CD4-positive, alpha-beta T cell treated with Interleukin-4 for 4 hours (primary cell): ENCODE measurements around the gene TNNI2.
A peak's percentile ranks its signal among the peaks of the same experiment; 100 is the strongest.
"Not testable (repeated sequence)": the region's sequence is repeated elsewhere in the genome, so short reads cannot be mapped to it uniquely, and the experiment has no call there.

Experiments used
- DNase-seq: peaks from one replicate; pipeline ENCODE4 v3.0.0-alpha.2; 2020

TNNI2 gene

GRCh38 chr11:1875851-1876301 is 37.1 kb downstream of the TNNI2 start:
- DNase-seq: not testable (repeated sequence)

- no peak for DNase-seq
These were observed 37.7 kb downstream of the TNNI2 start for GRCh38 chr11:1876361-1877063.

GRCh38 chr11:1877211-1878136 is 38.7 kb downstream of the TNNI2 start:
- no peak for DNase-seq

GRCh38 chr11:1878137-1879031 is 39.6 kb downstream of the TNNI2 start:
- DNase-seq: no peak

GRCh38 chr11:1879342-1879940 is 40.7 kb downstream of the TNNI2 start:
- DNase-seq: no peak

GRCh38 chr11:1879941-1880720 is 41.4 kb downstream of the TNNI2 start:
- DNase-seq: no peak

GRCh38 chr11:1880746-1881441 is 42.1 kb downstream of the TNNI2 start:
- DNase-seq: no peak

GRCh38 chr11:1881442-1882264 is 42.9 kb downstream of the TNNI2 start:
- DNase-seq: no peak

- peak; percentile 57 for DNase-seq
These were observed 43.8 kb downstream of the TNNI2 start for GRCh38 chr11:1882265-1883238.

- DNase-seq: no peak
These were observed 44.8 kb downstream of the TNNI2 start for GRCh38 chr11:1883346-1884302.

- DNase-seq: no peak
These were observed 45.5 kb downstream of the TNNI2 start for GRCh38 chr11:1884303-1884700.

- not testable (repeated sequence) for DNase-seq
These were observed 47.8 kb downstream of the TNNI2 start for GRCh38 chr11:1886551-1886950.

GRCh38 chr11:1887451-1888346 is 48.9 kb downstream of the TNNI2 start:
- DNase-seq: no peak

- DNase-seq: no peak
These were observed 49.6 kb downstream of the TNNI2 start for GRCh38 chr11:1888347-1888753.

- DNase-seq: no peak
These were observed 50.0 kb downstream of the TNNI2 start for GRCh38 chr11:1888811-1889210.

- peak; percentile 66 for DNase-seq
These were observed 50.6 kb downstream of the TNNI2 start for GRCh38 chr11:1889224-1889930.
